Mesenchymal stem cell (in vitro differentiated cells and primary cell): ENCODE results near the gene DCTN4.

Experiments
- DNase-seq: peaks from one replicate; pipeline ENCODE4 v3.0.0-alpha.2; 2013
- H2AFZ ChIP-seq: one replicate; pipeline ENCODE4 v1.6.1; 2013; ENCODE audit warnings: low read depth, mild to moderate bottlenecking, control low read depth, inconsistent platforms, low read length, moderate library complexity
- H2AK5ac ChIP-seq: 2 replicates; pipeline ENCODE4 v1.6.1; 2013; ENCODE audit warnings: low read length, moderate library complexity, mild to moderate bottlenecking, inconsistent platforms; ENCODE audit not compliant: severe bottlenecking
- H2BK120ac ChIP-seq: one replicate; pipeline ENCODE4 v1.6.1; 2013; ENCODE audit warnings: low read depth, mild to moderate bottlenecking, inconsistent platforms, low read length, moderate library complexity
- H2BK12ac ChIP-seq, 2 experiments: one replicate each; pipeline ENCODE4 v1.6.1; 2013; ENCODE audit warnings: inconsistent platforms in 2 of 2, low read length in 2 of 2, mild to moderate bottlenecking in 2 of 2, moderate library complexity in 2 of 2, control low read depth in 1 of 2
- H2BK15ac ChIP-seq: one replicate; pipeline ENCODE4 v1.6.1; 2013; ENCODE audit warnings: mild to moderate bottlenecking, low read depth, inconsistent platforms; ENCODE audit not compliant: poor library complexity, severe bottlenecking
- H2BK5ac ChIP-seq: 2 replicates; pipeline ENCODE4 v1.6.1; 2013; ENCODE audit warnings: low read depth, mild to moderate bottlenecking, low read length, control low read depth, inconsistent platforms; ENCODE audit not compliant: poor library complexity, severe bottlenecking
- H3K14ac ChIP-seq, 2 experiments: one replicate each; pipeline ENCODE4 v1.6.1; 2013; ENCODE audit warnings: inconsistent platforms in 2 of 2, low read length in 2 of 2, control low read depth in 1 of 2, mild to moderate bottlenecking in 1 of 2, moderate library complexity in 1 of 2
- H3K18ac ChIP-seq, 2 experiments: one replicate each; pipeline ENCODE4 v1.6.1; 2013; ENCODE audit warnings: inconsistent platforms in 2 of 2, low read length in 2 of 2, control low read depth in 1 of 2, low read depth in 1 of 2, mild to moderate bottlenecking in 1 of 2
- H3K23ac ChIP-seq, 2 experiments: one replicate each; pipeline ENCODE4 v1.6.1; 2013; ENCODE audit warnings: inconsistent platforms in 2 of 2, low read length in 2 of 2, mild to moderate bottlenecking in 2 of 2, moderate library complexity in 2 of 2, control low read depth in 1 of 2
- H3K27ac ChIP-seq: 2 replicates; pipeline ENCODE4 v1.5.1; 2013; ENCODE audit warnings: mild to moderate bottlenecking, moderate library complexity, low read length, control low read depth, inconsistent platforms; ENCODE audit not compliant: poor library complexity, severe bottlenecking
- H3K27me3 ChIP-seq, 2 experiments: 2 replicates each; pipeline versions ENCODE4 v1.6.1 to v1.7.0; 2013; ENCODE audit warnings: low read length in 2 of 2, mild to moderate bottlenecking in 2 of 2, moderate library complexity in 2 of 2, control low read depth in 1 of 2, inconsistent platforms in 1 of 2; ENCODE audit not compliant: control insufficient read depth in 1 of 2, insufficient read depth in 1 of 2
- H3K36me3 ChIP-seq, 2 experiments: 2 replicates each; pipeline versions ENCODE4 v1.6.1 to v1.7.0; 2013; ENCODE audit warnings: low read length in 2 of 2, control low read depth in 1 of 2, inconsistent platforms in 1 of 2, low read depth in 1 of 2, mild to moderate bottlenecking in 1 of 2; ENCODE audit not compliant: insufficient read depth in 2 of 2, control insufficient read depth in 1 of 2
- H3K4ac ChIP-seq, 2 experiments: one replicate each; pipeline ENCODE4 v1.6.1; 2013; ENCODE audit warnings: inconsistent platforms in 2 of 2, low read length in 2 of 2, mild to moderate bottlenecking in 2 of 2, moderate library complexity in 2 of 2, control low read depth in 1 of 2, low read depth in 1 of 2
- H3K4me1 ChIP-seq: 2 replicates; pipeline ENCODE4 v1.6.1; 2013; ENCODE audit warnings: low read depth, low read length, control low read depth; ENCODE audit not compliant: control insufficient read depth, insufficient read depth
- H3K4me2 ChIP-seq: 2 replicates; pipeline ENCODE4 v1.6.1; 2013; ENCODE audit warnings: low read length, mild to moderate bottlenecking, inconsistent platforms; ENCODE audit not compliant: poor library complexity, severe bottlenecking
- H3K4me3 ChIP-seq, 2 experiments: 2 replicates each; pipeline versions ENCODE4 v1.5.1 to v1.7.0; 2013; ENCODE audit warnings: low read length in 2 of 2, mild to moderate bottlenecking in 2 of 2, control low read depth in 1 of 2, low read depth in 1 of 2; ENCODE audit not compliant: insufficient read depth in 1 of 2
- H3K79me1 ChIP-seq: replicated peaks from 2 replicates; pipeline ENCODE4 v1.6.1; 2013; ENCODE audit warnings: mild to moderate bottlenecking, control low read depth, low read length, inconsistent platforms; ENCODE audit not compliant: poor library complexity, severe bottlenecking
- H3K9ac ChIP-seq: 2 replicates; pipeline ENCODE4 v1.7.0; 2013; ENCODE audit warnings: mild to moderate bottlenecking, low read length, moderate library complexity
- H3K9me3 ChIP-seq: 2 replicates; pipeline ENCODE4 v1.7.0; 2013; ENCODE audit warnings: mild to moderate bottlenecking, low read length; ENCODE audit not compliant: control insufficient read depth
- H4K8ac ChIP-seq: one replicate; pipeline ENCODE4 v1.6.1; 2013; ENCODE audit warnings: inconsistent platforms, mild to moderate bottlenecking, low read length, moderate library complexity
- H4K91ac ChIP-seq: one replicate; pipeline ENCODE4 v1.6.1; 2013; ENCODE audit warnings: mild to moderate bottlenecking, low read length, inconsistent platforms
- WGBS: methylation state at CpG from one replicate; pipeline ENCODE4 v1.1.7; 2013; ENCODE audit warnings: mixed read lengths; 5-methylcytosine and 5-hydroxymethylcytosine counted together

Gene DCTN4

DNA sequence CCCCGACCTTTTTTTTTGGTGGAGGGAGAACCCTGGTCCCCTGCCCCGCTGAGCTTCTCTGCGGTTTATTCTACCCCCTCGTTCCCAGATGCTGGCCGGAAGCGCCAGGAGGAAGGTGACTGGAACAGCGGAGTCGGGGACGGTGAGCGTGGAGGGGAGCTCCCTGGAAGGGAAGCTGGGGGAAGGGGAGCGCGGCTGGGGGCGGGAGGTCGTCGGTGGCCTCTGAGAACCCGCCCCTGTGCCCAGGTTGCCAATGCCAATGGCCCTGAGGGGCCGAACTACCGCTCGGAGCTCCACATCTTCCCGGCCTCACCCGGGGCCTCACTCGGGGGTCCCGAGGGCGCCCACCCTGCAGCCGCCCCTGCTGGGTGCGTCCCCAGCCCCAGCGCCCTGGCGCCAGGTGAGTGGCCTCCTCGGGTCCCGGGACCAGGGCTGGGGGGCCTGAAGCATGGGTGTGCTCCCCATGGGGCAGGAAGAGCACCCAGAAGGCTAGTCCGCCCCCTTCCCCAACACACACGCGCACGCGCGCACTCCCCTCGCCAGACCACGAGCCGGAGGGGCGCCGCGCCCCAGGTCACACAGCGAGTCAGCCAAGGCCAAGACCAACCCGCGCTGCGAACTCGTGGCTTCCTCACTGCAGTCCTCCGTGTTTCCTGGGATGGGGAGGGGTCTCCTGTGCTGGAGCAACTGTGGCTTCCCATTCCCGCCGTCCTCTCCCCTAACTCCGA, 87.1 kb downstream of the DCTN4 start:
- H3K4ac ChIP-seq, result peak overlapping the region in 1 of 2 experiments; percentile 8
- H3K9me3 ChIP-seq, result no peaks in the 10 kb centered on the region
- H2BK12ac ChIP-seq, result peak overlapping the region in 1 of 2 experiments; percentile 4
- 2% methylated on average over 30 of the region's 51 CpGs for WGBS
- no peak overlapping the region for H2BK5ac ChIP-seq
- H3K27me3 ChIP-seq, result peaks cover 0 to 6% of the 10 kb centered on the region in 2 experiments
- peak overlapping the region; percentile 39 for H2AFZ ChIP-seq
- peak overlapping the region in 1 of 2 experiments; percentile 87 for H3K18ac ChIP-seq
- no peak overlapping the region for H3K27ac ChIP-seq
- no peak overlapping the region for H3K23ac ChIP-seq
- H2BK15ac ChIP-seq, result peak overlapping the region; percentile 85
- H4K8ac ChIP-seq, result peak overlapping the region; percentile 20
- H3K4me2 ChIP-seq, result peak overlapping the region; percentile 85
- H4K91ac ChIP-seq, result peak overlapping the region; percentile 12
- H3K14ac ChIP-seq, result peak overlapping the region in 1 of 2 experiments; percentile 93
- peak overlapping the region; percentile 70 to 80 for H3K4me3 ChIP-seq
- peak overlapping the region; percentile 75 for H3K9ac ChIP-seq
- DNase-seq, result no peak
- no peak overlapping the region for H2AK5ac ChIP-seq
- H3K36me3 ChIP-seq, result peaks cover 0 to 3% of the 10 kb centered on the region in 2 experiments
- H3K4me1 ChIP-seq, result peaks cover 29% of the 10 kb centered on the region
- H3K79me1 ChIP-seq, result peaks cover 2% of the 10 kb centered on the region
- H2BK120ac ChIP-seq, result peak overlapping the region; percentile 81

DNA sequence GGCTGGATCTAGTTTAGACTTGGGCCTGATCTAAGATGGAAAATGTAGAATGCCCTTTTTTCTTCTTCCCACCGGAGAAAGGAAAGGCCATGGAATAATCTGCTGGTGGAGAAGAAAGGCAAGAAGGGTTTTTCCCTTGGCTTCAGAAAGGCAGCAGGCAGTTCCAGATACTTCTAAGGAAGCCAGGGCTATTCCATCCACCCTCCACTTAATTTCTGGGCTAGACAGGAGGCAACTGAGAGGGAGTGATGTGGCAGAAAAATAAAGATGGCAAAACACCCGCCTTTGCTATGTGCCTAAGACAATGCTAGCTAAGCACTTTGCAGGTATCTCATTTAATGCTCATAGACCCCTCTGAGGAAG, 87.9 kb downstream of the DCTN4 start:
- peaks cover 2% of the 10 kb centered on the region for H3K79me1 ChIP-seq

DNA sequence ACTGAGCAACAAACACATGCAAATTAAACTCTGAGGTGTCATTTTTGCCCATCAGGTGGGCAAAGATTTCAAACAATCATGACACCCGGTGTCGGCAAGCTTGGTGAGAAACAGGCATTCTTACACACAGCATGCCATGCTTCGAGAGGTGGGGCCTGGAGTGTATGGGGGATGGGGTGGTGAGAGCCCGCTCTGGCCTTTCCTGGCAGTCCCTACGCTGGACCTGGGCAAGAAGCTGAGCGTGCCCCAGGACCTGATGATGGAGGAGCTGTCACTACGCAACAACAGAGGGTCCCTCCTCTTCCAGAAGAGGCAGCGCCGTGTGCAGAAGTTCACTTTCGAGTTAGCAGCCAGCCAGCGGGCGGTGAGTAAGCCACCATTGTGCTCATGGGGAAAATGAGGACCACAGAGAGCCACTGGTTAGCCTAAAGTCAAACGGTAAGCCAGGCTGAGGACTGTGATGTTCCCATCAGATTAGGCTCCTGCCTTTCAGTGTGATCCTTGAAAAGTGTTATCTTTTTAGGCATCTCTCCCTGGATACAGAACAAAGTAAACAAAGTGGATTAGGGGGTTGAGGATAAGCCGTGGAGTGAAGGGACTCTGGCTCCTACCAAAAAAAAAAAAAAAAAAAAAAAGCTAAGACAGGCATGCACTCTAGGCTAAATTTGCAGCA, 88.4 kb downstream of the DCTN4 start:
- no peak overlapping the region for H3K23ac ChIP-seq
- no peak overlapping the region for H3K27ac ChIP-seq
- H3K4me1 ChIP-seq, result peaks cover 29% of the 10 kb centered on the region
- no peak overlapping the region for H4K8ac ChIP-seq
- no peak overlapping the region for H3K4me2 ChIP-seq
- no peak overlapping the region for H2BK15ac ChIP-seq
- peak overlapping the region in 1 of 2 experiments; percentile 11 for H3K18ac ChIP-seq
- peak; percentile 19 for DNase-seq
- peaks cover 0 to 6% of the 10 kb centered on the region in 2 experiments for H3K27me3 ChIP-seq
- no peak overlapping the region for H2BK12ac ChIP-seq
- H3K79me1 ChIP-seq, result peaks cover 2% of the 10 kb centered on the region
- H2AK5ac ChIP-seq, result no peak overlapping the region
- H4K91ac ChIP-seq, result no peak overlapping the region
- H2BK5ac ChIP-seq, result no peak overlapping the region
- H3K9ac ChIP-seq, result no peak overlapping the region
- H3K4me3 ChIP-seq, result no peak overlapping the region
- no peak overlapping the region for H2AFZ ChIP-seq
- H3K36me3 ChIP-seq, result no peaks in the 10 kb centered on the region
- no peak overlapping the region for H3K14ac ChIP-seq
- no peaks in the 10 kb centered on the region for H3K9me3 ChIP-seq
- no peak overlapping the region for H3K4ac ChIP-seq
- no peak overlapping the region for H2BK120ac ChIP-seq
- WGBS, result 71% methylated on average over 12 of the region's 14 CpGs

More for the DNA sequence above, 87.9 kb downstream of the DCTN4 start:
- no peak overlapping the region for H2BK12ac ChIP-seq
- peak overlapping the region; percentile 49 for H2AK5ac ChIP-seq
- H3K36me3 ChIP-seq, result no peaks in the 10 kb centered on the region
- H2BK5ac ChIP-seq, result no peak overlapping the region
- H3K9me3 ChIP-seq, result no peaks in the 10 kb centered on the region
- DNase-seq, result no peak
- H3K4me1 ChIP-seq, result peaks cover 29% of the 10 kb centered on the region
- H3K9ac ChIP-seq, result peak overlapping the region; percentile 75
- peak overlapping the region in 1 of 2 experiments; percentile 80 for H3K4me3 ChIP-seq
- no peak overlapping the region for H3K18ac ChIP-seq
- H2BK15ac ChIP-seq, result no peak overlapping the region
- H3K27me3 ChIP-seq, result peaks cover 0 to 6% of the 10 kb centered on the region in 2 experiments
- H4K8ac ChIP-seq, result no peak overlapping the region
- H4K91ac ChIP-seq, result no peak overlapping the region
- H2AFZ ChIP-seq, result no peak overlapping the region
- H3K4me2 ChIP-seq, result no peak overlapping the region
- WGBS, result 68% methylated on average over 2 of the region's 2 CpGs
- H2BK120ac ChIP-seq, result no peak overlapping the region
- no peak overlapping the region for H3K4ac ChIP-seq
- peak overlapping the region; percentile 7 for H3K27ac ChIP-seq
- H3K23ac ChIP-seq, result no peak overlapping the region
- H3K14ac ChIP-seq, result no peak overlapping the region

DNA sequence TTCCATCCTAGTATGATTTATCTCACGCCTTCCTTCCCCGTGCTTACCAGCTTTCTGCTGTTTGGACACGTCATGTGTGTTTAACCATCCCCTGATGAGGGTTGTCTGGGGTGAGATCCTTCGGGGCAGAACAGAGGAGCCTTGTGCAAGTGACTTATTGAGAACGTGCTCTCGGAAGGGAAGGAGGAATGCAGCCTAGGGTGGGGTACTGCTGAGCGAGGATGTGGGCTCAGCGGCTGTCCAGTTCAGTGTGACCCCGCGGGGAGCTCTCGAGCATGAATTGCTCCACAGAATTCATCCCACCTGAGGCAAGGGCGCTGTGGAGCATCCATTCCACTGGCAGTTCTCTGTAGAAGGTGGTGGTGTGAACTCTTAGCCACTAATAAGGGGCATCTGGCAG, 93.8 kb downstream of the DCTN4 start:
- Histone ChIP-seq H3K4me3 (no peak overlapping the region), H3K36me3 (no peaks in the 10 kb centered on the region), H3K14ac (no peak overlapping the region), H3K4ac (no peak overlapping the region), H3K9me3 (no peaks in the 10 kb centered on the region), H3K18ac (no peak overlapping the region), H3K27ac (no peak overlapping the region), H3K4me2 (peak overlapping the region; percentile 0), H2BK12ac (no peak overlapping the region), H2BK15ac (no peak overlapping the region), H2AFZ (no peak overlapping the region), H3K9ac (no peak overlapping the region), H4K8ac (no peak overlapping the region), H2BK120ac (no peak overlapping the region), H4K91ac (no peak overlapping the region), H3K4me1 (peaks cover 6% of the 10 kb centered on the region), H2BK5ac (no peak overlapping the region), H3K27me3 (peaks cover 16 to 24% of the 10 kb centered on the region in 2 experiments), H3K79me1 (no peaks in the 10 kb centered on the region), H2AK5ac (no peak overlapping the region), H3K23ac (no peak overlapping the region)
- 92% methylated on average over 12 of the region's 12 CpGs for WGBS
- no peak for DNase-seq
